Hematopoietic multipotent progenitor cell treated with erythropoietin and hydrocortisone succinate and interleukin-3 and kit ligand, for 15 days (in vitro differentiated cells): Measurements from ENCODE around the gene TOGARAM2.

Source experiments
- DNase-seq: peaks from one replicate; pipeline ENCODE4 v3.0.0-alpha.2; 2015; ENCODE audit warnings: low spot score

The TOGARAM2 gene

DNA sequence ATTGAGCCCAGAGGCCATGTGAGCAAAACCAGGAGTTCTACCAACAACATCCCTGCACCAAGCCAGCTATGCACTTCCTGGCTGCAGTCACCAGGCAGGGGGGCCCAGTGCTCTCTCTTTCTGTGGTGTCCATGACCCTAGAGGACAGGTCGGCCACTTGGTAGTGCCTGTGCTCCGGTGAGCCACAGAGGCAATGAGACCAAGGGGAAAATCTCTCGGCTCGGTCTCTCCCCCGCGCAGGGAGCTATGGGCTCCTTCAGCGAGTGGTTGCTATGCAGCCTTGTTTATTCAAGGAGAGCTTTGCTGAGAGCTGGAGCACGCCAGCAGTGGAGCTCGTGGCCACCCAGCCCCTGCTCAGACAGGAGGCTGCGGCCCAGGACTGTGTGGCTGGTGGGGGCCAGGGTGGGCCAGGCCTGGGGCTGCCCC is at the start of gene TOGARAM2:
Gene TOGARAM2, plus strand, starts transcription at position 283 of the 426 bp plus-strand sequence. CDS start 13,537 bp downstream, outside the sequence.
- DNase-seq: no peak

DNA sequence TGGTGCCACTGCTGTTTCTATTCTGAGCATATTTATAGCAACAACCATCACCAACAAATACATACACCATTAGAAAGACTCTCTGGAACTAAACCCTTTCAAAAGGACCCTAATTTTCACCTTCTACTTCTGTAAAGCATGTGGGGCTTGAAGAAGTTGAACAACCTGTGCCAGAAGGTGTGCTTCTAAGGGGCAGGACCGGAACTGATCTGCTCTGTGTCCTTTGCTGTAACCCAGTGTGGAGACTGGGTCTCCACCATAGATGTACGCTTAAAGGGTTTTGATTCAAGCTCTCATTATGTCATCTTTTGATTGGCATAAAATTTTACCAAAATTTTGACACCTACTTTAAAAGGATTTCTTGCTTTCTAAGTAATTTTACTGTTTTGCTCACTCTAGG is 46.3 kb upstream of the TOGARAM2 start:
- DNase-seq: no peak

DNA sequence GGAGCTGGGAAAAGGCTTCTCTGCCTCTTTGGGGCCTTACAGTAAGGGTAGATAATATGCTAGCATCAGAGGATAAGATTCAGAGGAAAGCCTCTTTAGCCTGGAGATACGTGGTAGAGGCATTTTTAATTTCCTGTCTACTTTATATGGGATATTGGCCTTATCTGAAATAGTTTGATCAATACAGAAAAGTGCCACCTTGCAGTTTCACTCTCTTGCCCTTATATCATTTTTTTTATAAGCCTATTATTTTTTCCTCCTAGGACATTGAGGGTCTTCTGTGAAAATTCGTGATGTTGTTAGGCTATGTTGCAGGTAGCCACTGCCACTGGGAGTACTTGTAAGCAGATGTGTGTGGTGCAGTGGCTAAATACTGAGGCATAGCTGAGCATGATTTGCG is 40.1 kb upstream of the TOGARAM2 start:
- no peak for DNase-seq

DNA sequence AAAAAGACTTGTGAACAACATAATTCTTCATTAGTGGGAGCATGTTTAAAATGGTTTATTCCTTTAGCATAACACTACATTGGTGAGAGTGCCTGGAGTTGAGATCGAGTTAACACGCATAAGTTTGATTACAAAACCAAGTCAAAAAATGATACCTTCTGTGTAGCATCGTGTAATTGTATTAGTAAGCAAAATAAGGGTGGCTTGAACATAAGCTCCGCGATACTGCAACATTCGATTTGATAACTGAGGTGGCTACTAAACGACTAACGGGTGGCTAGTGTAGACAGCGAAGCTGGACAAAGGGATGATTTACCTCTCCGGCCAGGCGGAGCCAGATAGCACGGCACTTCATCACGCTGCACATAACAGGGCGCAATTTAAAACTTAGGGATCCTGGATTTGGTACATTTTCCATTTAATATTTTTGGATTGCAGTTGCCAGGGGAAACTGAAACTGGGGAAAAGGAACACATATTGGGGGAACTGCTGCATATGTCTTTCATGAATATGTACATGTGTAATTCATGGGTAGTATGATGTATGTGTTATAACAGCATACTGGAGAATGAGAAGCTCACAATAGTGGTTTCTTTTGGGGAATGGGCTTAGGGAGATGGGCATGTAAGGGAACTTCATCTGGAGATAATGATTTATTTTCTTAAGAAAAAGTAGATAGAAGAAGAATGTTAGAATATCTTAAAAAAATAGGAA is 36.4 kb upstream of the TOGARAM2 start:
- DNase-seq: no peak

DNA sequence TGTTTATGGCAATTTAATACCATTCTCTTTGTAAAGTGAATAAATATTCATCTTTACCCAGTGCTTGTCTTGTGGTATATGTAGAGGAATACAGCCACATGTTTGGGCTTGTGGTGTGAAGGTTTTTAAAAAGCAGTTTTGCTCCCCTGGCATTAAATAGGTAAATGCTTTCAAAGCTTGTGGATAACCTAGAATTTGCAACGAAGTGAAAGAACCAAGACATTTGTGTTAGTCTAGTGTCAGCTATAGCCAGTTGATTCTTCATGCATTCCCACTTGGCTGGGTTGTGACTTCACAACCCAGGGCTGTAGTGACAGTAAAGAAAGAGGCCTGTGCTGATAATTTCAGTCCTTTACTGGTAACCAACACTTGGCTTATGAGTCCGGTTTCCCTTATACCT is 32.9 kb upstream of the TOGARAM2 start:
- no peak for DNase-seq

DNA sequence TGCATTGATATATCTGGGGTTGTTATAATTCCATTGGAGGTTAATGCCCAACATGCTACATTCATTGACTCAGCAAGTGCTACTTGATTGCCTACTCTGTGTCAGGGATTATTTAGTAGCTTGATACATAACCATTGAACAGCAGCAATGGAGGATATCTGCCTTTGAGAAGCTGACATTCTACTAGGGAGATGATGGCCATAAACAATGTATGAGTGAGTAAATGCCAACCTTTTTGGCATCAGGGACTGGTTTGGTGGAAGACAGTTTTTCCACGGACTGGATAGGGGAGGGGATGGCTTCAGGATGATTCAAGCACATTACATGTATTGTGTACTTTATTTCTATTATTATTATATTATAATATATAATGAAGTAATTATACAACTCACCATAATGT is 31.9 kb upstream of the TOGARAM2 start:
- DNase-seq: no peak

DNA sequence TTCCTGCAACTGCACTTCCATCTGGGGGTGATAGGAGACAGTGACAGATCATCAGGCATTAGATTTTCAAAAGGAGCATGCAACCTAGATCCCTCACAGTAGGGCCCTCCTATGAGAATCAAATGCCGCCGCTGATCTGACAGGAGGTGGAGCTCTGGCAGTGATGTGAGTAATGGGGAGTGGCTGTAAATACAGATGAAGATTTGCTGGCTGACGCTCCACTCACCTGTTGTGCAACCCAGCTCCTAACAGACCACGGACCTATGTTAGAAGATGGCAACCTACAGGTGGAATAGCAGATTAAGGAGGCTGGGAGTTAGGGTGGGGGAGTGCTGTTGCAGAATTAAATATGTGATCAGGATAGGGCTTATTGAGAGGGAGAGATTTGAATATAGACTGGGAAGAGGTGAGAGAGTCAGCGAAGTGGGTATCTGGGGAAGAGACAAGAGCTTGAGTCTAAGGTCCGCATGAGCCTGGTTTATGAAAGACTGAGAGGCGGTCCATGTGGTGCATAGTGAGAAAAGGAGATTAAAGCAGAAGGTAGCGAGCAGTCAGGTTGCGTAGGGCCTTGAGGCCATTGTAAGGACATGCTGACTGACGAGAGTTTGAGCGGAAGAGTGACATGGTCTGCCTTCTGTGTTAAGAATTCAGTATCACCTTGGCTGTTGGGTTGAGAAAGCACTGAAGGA is 31.3 kb upstream of the TOGARAM2 start:
- DNase-seq: no peak

DNA sequence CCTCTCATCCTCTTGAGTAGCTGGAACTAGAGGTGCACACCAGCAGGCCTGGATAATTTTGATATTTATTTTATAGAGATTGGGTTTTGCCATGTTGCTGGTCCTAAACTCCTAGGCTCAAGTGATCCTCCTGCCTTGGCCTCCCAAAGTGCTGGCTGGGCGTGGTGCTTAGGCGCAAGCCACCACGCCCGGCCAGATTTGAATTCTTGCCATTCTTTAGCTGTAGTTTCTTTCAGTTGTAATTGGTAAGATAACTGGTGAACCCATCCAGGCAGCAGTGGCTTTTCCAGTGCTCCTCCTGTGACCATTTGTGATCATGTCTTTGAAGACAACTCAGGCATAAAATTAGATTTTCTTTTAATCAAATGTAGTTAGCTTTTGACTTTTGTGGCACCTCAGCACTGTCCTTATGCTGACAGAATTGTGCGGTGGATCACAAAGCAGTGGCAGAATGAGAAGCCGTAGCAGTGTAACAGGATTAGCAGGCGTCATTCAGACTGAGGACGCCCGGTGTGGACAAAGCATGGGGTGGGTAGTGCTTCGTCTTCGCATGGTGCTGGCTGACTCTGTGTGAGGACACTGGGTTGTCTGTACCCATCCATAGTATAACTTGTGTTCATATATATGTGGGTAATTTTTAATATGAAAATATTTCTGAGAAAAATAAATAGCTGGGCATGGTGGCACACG is 30.0 kb upstream of the TOGARAM2 start:
- no peak for DNase-seq

DNA sequence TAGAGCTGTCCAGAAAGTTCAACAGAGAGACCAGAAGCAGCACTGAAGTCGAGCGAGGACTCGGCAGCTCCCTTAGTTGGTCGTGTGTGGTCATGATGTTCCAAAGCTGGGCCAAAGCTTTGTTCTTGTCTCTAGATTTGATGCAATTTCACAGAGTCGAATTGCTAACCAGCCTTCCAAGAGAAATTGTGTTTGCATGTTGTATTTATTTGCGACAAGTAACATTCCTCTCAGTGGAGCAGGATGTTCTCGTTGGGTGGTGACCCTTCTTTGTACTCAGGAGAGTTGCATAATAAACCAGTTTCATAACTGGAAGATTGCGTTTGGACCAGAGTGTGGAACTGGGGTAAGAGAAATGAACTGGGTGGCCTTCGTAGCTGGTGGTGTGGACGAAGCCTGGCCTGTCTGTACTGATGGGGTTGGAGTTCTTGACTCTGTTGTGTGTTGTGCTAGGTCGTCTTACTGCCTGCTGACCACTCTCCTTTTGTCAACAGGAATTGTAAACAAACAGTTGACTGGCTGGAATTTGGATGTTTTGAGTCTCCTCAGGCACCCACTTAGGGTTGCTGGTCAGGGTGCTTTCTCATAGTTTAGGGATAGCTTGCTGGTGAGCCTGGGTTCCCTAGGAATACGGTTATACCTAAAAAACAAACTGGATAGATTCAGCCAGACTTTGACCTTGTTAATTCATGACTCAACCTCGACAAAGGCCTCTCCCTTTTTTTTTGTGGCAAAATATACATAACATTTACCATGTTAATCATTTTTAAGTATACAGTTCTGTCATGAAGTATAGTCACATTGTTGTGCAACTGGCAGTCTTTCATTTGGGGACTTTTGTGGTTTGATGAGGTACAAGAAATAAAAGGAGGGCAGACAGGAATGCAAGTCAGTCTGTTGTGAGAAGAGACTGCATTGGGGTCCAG is 28.9 kb upstream of the TOGARAM2 start:
- DNase-seq: no peak

DNA sequence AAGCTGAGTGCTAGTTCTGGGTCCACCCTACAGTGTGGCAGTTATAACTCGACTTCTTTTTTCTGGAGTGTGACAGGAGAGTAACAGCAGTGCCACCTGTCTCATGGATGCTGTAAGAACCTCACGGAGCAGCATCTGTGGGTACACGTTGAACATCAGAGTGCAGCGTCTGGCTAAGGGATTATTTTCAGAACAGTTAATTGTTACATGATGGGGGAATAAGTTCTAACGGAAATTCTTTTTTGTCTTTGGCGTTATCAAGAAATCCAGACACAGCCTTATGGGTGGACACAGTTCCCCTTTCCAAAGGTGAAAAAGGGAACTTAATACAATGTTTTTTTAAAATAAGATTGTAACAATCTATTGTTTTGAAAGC is 28.3 kb upstream of the TOGARAM2 start:
- no peak for DNase-seq

DNA sequence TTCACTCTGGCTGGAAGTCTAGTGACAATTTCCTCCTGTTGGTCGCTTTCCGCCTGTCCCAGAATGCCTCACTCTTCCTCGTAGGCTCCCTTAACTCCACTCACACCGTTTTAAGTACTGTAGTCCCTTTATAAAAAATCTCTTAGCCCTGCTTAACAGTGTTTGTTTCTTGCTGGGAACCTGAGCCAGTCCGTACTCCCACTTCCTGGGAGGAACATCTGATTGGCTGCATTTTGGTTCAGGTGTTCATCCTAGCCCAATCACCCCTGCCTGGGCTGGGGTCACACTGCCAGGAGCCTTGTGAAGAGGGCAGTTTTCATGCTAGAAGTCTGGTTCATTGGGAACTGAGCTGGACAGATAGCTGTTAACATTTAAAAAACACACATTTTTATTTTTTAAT is 25.6 kb upstream of the TOGARAM2 start:
- no peak for DNase-seq

DNA sequence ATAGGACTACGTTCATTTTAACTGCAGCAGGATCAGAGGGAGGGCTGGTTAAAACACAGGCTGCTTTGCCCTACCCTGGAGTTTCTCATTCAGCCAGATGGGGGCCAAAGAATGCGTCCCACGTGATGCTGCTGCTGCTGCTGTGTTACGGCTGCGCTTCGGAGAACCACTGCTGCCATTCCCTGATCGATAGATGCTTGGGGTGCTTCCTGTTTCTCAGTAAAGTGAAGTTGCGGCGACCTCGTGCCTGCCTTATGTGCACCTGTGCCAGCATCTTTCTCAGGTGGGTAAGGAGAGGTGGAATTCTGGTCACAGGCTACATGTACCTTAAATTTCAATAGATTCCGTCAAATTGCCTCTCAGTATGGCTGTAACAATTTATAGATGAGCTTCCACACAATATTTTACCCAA is 24.7 kb upstream of the TOGARAM2 start:
- DNase-seq: no peak

DNA sequence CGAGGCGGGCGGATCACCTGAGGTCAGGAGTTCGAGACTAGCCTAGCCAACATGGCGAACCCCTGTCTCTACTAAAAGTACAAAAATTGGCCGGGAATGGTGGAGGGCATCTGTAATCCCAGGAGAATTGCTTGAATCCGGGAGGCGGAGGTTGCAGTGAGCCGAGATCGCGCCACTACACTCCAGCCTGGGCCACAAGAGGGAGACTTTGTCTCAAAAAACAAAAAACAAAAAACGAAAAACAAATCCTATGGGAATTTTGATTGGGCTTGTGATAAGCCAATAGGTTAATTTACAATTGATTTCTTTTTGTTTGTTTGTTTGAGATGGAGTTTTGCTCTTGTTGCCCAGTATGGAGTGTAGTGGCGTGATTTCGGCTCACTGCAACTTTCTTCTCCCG is 24.2 kb upstream of the TOGARAM2 start:
- no peak for DNase-seq

DNA sequence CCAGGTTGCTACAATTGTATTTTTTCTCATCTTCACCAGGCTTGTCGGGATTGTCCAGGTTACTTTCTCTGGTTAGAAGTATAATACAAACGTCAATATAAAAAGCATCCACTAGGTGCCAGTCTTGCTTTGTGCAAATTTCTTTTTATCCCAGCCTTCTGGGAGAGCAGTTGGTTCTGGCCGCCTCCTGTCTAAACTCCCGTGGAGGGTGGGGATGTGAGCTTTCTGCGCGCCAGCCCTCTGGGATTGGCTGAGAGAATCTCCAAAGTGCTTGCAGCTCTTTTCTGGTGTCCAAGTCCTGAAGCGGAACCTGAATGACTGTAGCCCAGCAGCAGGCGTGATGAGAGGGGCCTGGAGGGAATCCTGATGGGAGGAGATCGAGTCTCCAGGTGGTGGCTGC is 22.4 kb upstream of the TOGARAM2 start:
- peak; percentile 50 for DNase-seq

DNA sequence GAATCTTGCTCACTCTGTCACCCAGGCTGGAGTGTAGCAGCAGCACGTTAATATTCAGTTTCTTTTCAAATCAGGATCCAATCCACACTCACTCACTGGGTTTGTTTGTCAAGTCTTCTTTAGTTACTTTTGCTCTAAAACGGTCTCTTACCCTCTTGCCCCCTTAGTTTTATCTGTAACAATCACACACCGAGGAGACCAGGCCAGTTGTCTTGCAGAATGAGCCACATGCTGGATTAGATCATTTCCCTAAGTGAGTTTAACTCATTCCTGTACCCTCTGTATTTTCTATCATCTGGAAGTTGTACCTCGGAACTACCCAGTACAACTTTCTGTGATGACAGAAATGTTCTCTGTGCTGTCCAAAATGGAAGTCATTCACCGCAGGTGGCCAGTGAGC is 20.7 kb upstream of the TOGARAM2 start:
- DNase-seq: no peak

DNA sequence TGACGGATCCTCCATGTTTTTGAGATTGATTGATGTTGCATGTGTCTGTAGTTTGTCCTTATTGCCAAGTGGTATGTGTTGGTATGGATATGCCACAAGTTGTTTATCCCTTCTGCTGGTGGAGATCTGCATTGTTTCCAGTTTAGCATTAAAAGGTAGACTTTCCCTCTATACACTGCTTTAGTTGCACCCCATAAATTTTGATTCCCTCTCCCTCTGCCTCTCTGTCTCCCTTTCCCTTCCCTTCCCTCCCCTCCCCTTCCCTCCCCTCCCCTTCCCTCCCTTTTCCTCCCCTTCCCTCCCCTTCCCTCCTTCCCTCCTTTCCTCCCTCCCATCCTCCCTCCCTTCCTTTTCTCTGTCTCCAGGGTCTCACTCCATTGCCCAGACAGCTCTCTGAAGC is 18.6 kb upstream of the TOGARAM2 start:
- DNase-seq: no peak

DNA sequence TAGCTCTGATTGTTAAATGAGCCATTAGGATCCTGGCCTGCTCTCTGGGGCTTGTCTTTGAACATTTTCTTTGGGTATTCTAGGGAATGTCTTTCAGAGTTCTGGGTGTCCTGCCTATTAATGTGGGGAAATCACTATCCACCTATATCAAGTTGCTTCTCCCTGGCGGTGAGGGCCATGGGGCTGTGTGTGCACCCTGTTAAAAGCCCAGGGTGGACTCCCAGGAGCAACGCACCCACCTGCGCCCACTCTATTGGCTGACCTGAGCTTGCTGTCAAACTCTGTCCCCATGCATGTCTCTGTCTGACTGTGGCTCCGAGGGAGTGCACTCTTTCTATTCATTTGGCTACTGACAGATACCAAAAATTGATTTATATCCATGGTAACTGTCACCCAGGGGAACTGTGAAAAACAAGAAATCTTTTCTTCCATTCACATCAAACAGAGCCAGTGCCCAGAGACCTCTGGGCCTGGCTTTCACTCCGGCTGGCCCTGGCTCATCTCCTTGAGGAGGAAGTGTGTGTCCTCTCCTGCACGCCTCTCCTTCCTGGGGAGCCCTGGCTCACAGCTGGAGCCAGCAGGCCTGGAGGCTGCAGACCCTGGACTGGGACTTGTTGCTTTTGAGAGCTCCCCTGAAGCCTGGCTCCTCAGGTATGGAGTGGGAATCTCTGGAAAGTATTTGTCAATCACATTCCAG is 10.5 kb upstream of the TOGARAM2 start:
- no peak for DNase-seq

DNA sequence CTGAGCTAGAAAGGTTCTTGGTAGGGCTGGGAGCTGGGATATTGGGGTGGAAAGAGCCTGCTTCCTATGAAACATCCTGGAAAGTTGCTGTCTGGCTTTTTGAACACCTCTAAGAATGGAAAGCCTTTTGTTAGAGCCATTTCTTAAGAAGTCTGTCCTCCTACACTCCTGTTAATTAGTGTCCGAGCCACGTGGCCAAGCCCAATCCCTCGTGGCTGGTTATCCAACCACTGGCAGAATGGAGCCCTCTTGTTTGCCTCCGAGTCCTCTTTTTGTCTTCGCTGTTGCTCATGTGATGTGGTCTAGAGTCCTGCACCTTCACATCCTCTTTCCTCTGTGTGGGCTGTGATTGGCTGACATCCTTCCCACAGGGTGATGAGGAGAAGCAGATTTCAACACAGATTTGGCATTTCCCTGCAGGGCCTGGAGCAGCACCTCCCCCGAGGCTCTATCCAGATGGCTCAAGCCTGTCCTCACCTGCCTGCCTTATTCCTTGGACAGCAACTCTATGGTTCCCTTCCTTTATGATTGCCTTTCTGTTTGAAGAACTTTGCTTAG is 8.2 kb upstream of the TOGARAM2 start:
- no peak for DNase-seq

DNA sequence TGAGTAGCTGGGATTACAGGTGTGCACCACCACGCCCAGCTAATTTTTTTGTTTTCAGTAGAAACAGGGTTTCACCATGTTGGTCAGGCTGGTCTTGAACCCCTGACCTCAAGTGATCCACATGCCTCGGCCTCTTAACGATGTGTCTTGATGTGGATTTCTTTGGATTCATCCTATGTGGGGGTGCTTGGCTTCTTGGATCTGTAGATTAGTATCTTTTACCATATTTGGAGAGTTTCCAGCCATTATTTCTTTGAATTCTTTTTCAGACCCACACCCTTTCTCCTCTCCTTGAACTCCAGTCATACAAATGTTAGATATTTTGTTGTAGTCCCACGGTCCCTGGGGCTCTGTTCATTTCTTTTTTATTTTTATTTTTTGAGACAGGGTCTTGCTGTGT is 6.8 kb upstream of the TOGARAM2 start:
- no peak for DNase-seq

DNA sequence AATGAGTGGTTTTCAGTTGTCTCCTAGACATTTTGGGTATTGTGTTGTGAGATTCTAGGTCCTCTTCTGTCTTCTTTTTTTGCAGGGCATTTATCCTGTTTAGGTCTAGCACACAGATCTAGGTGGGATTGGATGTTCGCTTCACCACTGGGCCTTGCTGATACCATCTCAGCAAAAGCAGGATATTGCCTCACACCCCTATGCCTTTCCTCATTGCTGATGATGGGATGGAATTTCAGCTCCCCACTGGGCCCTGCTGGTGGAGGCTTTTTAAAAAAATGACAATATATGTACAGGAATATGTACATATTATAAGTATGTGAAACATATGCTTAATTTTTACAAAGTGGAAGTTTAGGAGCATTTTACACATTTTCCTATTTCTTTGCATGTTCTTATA is 5.4 kb upstream of the TOGARAM2 start:
- no peak for DNase-seq

DNA sequence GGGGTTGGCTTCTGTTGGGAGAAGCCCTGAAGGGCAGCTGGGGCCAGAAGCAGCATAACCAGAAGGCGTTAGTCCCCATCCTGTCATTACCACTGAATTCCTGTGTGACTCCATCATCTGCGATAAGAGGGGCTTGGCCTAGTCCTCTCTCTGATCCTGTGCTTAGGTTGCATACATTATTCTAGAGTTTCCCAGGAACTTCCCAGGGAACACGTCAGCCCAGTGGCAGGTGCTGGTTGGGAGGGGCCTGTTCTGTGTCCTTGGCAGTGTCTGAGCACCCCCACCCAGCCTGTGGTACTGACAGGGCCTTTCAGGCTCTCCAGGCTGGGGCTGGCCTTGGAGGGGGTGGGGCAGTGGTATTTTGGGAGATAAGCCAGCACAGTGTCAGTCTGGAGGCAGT is 4.5 kb upstream of the TOGARAM2 start:
- DNase-seq: no peak
